GM18870 (cell line): ENCODE data around the gene ISM1.

Experiments used
- ATAC-seq: cut with Tn5 transposase; IDR thresholded peaks from one replicate; pipeline ENCODE4 v1.9.1; 2021; ENCODE audit warnings: moderate library complexity; ENCODE audit not compliant: unreplicated experiment

Gene ISM1

DNA sequence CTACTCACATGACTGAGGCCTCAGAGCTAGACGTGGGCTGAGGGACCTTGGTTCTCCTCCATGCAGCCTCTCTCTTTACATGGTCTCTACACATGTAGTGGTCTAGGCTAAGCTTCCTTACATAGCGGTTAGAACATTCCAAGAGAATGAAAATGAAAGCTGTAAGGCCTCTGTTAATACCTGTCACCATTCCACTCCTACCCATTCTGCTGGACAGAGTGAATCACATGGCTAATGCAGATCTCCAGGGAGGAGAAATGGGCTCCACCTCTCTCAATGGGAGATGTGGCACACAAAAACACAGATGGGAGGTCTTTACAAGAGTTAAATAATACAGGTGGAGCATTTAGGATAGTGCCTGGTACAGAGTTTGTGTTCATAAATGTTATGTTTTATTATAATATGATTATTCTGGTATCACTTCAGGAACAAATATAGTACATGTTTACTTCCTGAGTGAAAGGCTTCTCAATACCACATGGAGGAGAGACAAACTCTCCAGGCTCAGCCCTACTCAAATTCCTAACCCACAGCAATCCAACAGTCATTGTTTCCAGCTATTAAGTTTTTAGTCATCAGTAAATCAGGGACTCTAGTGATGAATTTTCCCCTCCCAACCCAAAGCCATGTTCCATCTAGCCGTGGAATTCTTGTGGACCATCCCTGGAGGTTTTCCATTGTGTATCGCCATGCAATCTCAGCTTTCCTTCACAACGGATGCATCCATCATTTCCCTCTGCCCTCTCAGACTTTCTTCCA lies 57.9 kb downstream of the ISM1 start:
- no peak for ATAC-seq

GRCh38 chr20:13280609-13281324 lies 59.7 kb downstream of the ISM1 start:
- no peak for ATAC-seq

GRCh38 chr20:13283869-13284829 lies 63.1 kb downstream of the ISM1 start:
- no peak for ATAC-seq

- no peak for ATAC-seq
Observed at GRCh38 chr20:13284830-13285229, 63.8 kb downstream of the ISM1 start.

DNA sequence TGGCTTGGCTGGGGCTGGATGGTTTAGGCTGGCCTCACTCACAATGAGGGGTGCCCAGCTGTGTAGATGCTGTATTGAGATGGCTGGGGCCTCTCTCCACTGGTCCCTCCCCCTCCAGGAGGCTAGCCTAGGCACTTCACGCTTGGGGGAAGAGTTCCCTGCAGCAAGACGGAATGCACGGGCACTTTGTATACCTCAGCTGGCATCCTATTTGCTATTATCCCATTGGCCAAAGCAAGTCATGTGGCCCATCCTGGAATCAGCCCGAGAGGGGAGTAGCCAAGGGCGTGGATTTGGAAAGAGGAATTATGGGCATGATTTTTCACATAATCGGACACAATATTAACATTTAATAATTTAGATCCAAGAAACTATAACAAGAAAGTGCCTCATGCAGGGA lies 64.3 kb downstream of the ISM1 start:
- ATAC-seq = no peak

GRCh38 chr20:13286052-13286451 lies 65.0 kb downstream of the ISM1 start:
- no peak for ATAC-seq

GRCh38 chr20:13286607-13287006 lies 65.5 kb downstream of the ISM1 start:
- ATAC-seq = no peak

GRCh38 chr20:13288357-13288756 lies 67.3 kb downstream of the ISM1 start:
- ATAC-seq = no peak

DNA sequence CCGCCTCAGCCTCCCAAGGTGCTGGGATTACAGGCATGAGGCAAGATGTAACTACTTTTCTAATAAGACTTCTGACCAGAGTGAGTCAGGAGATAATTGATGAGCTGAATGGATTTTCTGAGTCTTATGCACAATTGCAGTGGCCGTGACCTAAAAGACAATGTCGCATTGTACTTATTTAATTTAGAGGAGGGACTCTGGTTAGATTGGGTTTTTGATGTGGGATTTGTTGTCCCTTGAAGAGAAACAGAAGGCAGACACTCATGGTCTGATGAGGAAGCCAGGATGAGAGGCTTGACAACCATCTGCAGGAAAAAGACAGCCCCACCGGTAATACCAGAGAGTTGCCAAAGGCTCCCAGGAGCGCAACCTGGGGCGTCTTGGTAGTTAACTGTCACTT lies 68.0 kb downstream of the ISM1 start:
- ATAC-seq = no peak

- no peak for ATAC-seq
Observed at GRCh38 chr20:13290724-13291123, 69.7 kb downstream of the ISM1 start.

DNA sequence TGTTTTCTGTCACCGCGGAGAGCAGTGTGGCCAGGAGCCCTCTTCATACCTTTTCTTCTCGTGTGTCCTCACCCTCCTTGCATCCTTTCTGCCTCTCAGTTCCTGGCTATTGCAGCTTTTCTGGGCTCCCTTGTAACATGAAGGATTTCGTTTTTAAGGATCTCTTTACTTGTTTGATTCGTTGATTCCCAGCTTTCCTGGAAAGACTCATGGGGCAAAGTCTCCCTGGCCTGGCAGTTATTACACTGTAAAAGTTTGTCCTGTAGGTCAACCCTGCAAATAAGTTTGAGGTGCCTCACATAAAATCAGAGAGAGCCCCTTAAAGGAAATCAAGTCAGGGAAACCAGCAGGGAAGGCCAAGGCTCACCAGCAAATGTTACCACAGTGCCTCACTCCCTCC lies 70.1 kb downstream of the ISM1 start:
- no peak for ATAC-seq

DNA sequence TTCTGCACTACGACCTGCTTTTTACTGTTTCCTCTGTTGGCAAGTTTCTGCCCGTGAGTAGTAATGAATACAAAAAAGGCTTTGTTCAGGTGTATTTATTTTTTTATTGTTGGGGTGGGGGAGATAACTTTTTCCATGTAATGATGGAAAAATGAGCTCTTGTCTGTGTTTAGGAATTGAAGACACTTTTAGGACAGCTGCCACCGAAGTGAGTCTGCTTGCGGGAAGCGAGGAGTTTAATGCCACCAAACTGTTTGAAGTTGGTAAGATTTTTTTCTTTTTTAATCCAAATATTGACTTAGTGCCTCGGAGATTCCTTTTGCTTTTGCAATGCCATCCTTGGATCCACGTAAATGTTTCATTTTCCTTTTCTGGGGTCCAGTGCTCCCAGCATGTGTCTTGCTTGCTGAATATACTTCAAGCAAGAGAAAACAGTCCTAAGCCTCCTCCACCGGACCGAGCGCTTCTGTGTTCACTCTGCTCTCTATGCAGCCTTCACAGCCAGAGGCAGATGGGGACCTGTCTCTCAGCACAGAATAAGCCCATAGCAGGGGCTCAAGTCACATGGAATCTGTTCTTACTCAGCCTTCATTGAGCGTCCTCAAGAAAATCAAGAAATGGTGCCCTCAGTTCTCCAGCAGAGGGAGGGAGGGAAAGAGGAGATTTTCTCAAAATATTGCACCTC lies 71.3 kb downstream of the ISM1 start:
- no peak for ATAC-seq

GRCh38 chr20:13294522-13294921 lies 73.4 kb downstream of the ISM1 start:
- ATAC-seq = peak; percentile 47

DNA sequence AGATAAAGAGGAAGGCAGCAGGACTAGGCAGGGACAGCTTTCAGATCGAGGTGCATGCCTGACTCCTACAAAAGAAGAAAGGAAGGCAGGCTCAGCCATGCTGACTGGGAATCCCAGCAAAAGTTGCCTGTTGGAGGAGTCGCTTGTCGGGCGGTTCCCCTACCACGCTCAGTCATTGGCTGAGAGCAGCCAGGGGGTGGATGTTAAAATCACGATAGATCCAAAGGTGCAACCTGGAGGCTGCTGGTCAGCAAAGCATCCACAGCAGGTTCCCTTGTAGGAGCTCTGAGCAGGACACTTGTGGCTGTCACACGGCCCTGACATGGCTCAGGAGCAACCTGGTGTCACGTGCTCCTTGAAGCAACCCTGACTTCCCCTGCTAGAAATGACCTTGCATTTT lies 74.6 kb downstream of the ISM1 start:
- no peak for ATAC-seq

DNA sequence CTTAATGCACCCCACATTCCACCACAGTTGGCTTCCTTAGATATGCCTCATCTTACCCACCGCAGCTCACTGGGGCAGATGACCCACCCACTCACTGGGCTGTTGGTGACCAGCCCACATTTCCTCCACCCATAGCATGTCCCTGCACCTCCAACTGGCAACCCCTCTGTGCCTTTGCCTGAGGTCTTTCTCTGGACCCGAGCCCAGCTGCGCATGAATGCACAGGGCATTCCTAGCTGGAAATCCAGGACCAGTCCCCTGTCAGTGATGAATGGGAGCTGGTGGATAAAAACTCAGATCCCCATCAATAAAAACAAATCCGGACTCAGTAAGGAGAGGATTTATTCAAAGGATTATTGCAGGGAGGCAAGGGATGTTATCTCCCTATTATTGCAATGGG lies 75.0 kb downstream of the ISM1 start:
- no peak for ATAC-seq

- ATAC-seq = no peak
Observed at GRCh38 chr20:13297147-13297899, 76.2 kb downstream of the ISM1 start.

- ATAC-seq = no peak
Observed at GRCh38 chr20:13298692-13299373, 77.8 kb downstream of the ISM1 start.

DNA sequence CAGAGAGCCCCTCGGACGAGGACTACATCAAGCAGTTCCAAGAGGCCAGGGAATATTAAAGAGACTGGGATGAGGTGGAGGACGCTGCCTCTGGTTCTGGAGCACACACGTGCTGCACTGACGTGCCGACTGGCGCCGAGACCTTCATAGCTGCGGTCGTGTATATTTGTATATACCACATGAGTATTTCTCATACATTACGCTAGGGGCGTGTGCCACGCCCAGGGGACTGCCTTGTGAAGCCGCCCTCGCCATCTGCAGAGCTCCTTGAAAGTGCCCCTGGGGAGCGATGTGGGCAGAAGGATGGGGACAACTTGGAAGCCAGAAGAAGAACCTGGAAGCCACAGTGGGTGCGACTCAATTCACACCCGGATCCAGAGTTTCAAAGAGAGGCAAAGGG lies 78.3 kb downstream of the ISM1 start:
- ATAC-seq = no peak

- no peak for ATAC-seq
Observed at GRCh38 chr20:13301596-13301995, 80.5 kb downstream of the ISM1 start.
